GM19035 (cell line): ENCODE measurements around the gene MPL.

ENCODE experiments used
- ATAC-seq: cut with Tn5 transposase; IDR thresholded peaks from one replicate; pipeline ENCODE4 v1.9.1; 2021; ENCODE audit not compliant: unreplicated experiment

Gene MPL

DNA sequence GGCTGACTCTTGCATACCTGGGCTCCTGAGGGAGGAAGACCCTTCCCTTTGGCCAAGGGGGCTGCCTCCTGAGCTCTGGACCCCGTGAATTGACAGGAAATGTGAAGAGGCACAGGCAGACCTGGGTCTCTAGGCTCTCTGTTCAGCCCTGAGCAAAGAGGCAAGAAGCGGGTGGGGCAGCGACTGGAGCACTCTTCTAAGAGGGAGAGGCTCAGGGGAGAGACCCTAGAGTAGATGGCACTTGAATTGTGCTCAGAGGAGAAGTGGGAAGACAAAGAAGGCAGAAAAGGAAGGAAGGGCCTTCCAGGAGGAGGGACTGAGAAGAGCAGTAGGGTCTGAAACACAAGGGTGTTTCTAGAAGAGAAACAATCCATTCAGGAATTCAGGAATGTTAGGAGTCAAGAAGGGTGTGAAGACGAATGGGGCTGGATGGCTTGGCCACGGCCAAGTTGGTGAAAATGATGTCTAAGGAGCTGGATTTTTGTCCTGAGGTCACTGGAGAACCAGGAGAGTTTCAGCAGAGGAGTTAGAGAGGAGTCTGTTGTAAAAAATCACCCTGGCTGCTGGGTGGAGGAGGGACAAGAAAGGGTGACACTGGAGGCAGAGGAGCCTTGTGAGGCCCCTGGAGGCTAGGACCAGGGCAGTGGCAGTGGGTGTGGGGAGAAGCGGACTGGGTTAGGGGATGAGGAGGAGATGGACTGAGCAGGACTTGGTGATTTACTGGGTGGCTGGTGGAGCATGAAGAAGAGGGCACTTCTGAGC is 31.5 kb upstream of the MPL start:
- ATAC-seq = no peak

DNA sequence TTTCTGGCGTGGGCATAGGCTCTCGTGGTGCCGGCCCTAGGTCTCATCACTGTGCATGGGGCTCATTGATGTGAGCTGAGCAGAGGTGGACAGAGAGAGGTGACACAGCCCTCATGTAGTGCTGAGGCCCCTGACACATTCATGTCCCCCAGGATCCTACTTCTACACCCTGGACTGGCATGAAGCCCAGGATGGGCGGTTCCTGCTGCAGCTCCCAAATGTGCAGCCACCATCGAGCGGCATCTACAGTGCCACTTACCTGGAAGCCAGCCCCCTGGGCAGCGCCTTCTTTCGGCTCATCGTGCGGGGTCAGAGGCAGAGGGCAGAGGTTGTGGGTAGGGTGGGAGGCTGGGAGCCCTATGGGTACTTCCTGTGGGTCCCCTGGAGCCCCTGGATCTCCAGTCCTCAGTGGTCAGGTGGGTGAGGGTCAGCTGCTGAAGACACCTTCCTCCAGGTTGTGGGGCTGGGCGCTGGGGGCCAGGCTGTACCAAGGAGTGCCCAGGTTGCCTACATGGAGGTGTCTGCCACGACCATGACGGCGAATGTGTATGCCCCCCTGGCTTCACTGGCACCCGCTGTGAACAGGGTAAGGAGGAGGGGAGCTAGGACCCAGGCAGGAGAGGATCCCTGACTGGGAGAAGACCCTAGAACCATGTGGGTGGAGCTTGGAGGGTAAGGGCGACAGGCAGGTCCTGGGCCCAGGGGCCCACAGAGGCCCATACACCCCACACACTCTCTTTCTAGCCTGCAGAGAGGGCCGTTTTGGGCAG is 30.7 kb upstream of the MPL start:
- ATAC-seq = no peak

DNA sequence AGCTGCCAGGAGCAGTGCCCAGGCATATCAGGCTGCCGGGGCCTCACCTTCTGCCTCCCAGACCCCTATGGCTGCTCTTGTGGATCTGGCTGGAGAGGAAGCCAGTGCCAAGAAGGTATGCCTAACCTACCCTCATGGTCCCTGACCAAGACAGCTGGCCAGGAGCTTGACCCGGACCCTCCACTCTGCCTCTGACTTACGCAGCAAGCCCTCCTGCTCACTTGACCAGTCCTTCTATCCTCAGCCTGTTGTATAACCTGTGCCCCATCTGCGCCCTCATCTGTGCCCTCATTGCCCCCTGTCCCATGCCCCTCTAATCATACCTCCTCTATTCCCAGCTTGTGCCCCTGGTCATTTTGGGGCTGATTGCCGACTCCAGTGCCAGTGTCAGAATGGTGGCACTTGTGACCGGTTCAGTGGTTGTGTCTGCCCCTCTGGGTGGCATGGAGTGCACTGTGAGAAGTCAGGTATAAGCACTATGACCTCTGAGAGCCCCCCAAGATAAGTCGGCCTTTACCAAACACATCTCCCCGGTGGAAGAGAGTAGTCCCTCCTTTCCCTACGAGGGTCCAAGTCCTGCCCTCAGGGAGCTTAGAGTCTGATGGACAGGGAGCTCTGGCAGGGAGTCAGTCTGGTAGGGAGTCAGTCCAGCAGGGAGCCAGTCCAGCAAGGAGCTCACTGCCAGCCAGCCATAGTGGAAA is 30.0 kb upstream of the MPL start:
- ATAC-seq = no peak

DNA sequence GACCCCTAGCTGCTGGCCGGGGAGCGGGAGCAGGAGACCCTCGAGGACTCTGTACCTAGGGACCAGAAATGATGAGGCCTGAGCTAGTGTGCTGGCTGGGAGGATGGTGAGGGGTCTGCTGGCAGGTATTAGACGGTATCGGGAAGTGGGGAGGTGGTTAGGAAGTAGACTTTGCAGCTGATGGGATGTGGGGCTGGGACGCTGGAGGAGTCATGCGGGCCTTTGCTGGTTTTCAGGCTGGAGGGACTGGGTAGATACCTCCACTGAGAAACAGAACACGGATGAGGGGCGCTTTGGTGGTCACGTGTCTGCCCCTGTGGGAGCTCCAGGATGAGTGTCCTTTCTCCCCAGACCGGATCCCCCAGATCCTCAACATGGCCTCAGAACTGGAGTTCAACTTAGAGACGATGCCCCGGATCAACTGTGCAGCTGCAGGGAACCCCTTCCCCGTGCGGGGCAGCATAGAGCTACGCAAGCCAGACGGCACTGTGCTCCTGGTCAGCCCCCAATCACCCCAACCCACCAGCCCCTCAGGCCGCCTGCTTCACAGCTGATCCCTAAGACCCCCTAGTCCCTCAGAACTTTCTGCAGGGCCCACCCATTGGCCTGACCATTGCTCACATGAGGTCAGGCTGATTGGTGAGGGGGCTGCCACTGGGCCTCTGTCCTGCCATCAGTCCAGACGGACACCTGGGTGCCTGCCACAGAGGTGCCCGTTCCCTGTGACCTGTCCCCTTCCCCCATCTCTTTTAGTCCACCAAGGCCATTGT is 28.8 kb upstream of the MPL start:
- no peak for ATAC-seq

DNA sequence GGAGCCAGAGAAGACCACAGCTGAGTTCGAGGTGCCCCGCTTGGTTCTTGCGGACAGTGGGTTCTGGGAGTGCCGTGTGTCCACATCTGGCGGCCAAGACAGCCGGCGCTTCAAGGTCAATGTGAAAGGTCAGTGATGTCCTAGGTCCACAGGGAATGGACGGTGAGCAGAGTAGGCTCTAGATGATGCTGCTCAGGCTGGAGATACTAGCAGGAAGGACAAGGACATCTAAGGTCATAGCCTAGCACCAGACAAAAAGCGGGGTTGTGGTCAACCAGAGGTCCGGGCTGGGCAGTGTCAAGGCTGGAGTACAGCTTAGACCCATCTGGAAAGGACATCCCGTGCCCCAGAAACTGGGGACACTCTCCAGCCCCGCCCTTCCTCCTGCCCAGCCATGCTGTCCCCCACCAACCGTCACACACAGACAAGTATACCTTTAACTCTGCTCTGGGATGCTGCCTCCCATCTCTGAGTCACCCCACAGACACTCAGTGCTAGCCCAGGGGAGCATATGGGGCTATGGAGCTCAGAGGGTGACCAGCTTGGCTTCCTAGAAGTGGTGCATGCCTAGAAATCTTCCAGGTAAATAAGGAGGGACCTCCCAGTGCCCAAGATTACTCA is 28.1 kb upstream of the MPL start:
- no peak for ATAC-seq

DNA sequence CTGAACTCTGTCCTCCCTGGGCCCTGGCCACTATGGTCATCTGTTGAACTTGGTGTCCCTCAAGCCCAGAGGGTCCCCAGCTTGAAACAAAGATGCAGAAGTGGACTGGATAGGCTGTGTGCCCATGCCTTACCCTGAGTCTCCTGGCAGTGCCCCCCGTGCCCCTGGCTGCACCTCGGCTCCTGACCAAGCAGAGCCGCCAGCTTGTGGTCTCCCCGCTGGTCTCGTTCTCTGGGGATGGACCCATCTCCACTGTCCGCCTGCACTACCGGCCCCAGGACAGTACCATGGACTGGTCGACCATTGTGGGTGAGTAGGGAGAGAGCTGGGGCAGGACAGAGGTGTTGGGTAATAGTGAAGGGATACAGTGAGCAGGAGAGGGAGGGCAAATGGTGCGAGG is 26.1 kb upstream of the MPL start:
- ATAC-seq = no peak

DNA sequence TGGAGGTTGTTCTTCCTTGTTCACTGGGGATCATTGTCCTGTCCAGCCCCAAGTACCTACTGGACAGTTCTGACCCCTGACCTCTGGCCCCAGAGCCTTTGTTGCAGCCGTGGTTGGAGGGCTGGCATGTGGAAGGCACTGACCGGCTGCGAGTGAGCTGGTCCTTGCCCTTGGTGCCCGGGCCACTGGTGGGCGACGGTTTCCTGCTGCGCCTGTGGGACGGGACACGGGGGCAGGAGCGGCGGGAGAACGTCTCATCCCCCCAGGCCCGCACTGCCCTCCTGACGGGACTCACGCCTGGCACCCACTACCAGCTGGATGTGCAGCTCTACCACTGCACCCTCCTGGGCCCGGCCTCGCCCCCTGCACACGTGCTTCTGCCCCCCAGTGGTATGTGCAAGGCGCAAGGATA is 25.4 kb upstream of the MPL start:
- ATAC-seq = no peak

DNA sequence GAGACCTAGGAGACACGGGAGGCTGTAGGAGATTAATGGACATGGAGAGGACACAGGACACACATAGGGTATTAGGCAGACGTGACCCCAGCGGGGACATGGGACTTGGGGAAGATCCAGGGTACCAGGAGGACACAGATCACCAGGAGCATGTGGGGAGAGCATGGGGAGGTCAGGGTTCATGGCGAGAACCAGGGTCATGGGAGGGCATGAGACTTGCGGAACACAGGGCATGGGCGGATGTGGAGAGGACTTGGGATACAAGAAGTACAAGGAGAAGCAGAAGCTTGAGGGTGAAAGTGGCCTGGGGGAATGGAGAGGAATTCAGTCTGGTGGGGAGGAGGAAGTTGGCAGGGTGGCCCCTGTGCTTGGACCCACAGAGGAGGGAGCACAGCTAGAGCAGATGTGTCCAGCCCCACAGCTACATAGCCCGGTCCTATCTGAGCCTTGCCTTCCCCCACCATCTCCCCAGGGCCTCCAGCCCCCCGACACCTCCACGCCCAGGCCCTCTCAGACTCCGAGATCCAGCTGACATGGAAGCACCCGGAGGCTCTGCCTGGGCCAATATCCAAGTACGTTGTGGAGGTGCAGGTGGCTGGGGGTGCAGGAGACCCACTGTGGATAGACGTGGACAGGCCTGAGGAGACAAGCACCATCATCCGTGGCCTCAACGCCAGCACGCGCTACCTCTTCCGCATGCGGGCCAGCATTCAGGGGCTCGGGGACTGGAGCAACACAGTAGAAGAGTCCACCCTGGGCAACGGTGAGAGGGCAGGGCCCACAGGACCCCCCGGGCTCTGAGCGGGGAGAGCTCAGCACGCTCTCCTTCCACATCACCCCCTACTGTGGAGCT is 24.7 kb upstream of the MPL start:
- ATAC-seq = no peak

DNA sequence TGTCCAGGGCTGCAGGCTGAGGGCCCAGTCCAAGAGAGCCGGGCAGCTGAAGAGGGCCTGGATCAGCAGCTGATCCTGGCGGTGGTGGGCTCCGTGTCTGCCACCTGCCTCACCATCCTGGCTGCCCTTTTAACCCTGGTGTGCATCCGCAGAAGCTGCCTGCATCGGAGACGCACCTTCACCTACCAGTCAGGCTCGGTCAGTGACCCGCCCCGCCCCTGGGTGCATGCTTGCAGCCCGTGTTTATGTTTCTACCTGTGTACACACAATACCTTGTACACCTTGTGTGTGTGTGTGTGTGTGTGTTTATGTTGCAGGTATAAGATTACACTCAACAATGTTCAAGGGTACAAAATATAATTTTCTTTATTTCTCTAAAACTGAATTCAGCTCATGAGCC is 23.8 kb upstream of the MPL start:
- no peak for ATAC-seq

DNA sequence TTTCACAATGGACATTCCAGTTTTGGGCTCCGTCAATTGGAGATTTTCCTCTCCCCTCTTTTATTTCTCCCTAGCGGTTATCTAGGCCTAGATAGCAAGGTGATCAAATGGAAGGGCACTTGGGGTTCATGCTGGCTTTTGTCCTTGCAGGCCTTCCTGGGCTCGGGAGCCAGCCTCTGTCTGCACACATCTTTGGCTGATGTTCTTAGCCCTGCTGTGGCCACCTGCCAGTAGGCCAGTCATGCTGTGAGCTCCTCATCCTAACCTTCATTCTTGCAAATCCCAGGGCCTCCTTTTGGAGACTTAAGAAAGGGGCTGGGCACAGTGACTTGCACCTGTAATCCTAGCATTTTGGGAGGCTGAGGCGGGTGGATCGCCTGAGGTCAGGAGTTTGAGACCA is 23.4 kb upstream of the MPL start:
- no peak for ATAC-seq

DNA sequence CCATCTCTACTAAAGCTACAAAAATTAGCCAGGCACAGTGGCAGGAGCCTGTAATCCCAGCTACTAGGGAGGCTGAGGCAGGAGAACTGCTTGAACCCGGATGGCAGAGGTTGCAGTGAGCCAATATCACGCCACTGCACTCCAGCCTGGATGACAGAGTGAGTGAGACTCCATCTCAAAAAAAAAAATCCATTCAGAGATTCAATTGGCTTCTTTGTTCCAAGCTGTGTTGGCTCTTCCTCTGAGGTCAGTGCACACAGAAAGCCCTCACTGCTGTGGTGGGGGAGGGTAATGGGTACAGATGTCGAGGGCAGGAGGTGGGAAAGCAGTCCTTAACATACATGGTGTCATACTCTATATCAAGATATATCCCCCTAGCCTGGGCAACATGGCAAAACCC is 22.1 kb upstream of the MPL start:
- ATAC-seq = no peak

DNA sequence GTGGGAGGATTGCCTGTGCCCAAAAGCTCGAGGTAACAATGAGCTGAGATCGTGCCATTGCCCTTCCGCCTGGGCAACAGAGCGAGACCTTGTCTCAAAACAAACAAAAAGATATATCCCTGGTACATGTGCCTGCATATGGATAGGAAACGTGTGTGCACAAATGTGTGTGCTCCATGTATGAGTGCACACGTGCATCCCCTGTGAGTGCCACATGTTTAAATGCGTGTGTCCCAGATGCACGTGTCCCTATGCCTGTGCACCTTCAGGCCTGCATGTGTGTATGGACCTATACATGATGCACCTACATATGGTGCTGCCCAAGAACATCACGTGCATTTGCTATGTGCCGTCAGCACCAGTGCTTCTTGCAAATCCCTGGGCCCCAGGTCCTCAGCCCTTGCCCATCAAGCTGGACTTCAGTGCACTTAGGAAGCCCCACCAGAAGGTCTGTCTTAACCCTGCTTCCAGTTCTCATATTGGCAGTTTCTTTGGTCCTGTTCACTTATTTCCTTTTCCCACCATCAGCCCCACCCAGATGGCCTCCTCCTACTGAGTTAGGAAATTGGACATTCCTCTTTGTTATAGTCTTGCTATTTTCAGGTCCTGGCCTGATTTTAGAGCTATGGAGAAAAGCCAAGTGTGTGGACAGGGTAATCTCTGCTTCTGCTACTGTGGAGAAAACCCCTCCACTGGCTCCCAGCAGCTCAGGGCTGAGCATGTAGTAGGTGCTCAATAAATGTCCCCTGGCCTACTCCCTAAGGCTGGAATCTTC is 21.5 kb upstream of the MPL start:
- ATAC-seq = no peak

DNA sequence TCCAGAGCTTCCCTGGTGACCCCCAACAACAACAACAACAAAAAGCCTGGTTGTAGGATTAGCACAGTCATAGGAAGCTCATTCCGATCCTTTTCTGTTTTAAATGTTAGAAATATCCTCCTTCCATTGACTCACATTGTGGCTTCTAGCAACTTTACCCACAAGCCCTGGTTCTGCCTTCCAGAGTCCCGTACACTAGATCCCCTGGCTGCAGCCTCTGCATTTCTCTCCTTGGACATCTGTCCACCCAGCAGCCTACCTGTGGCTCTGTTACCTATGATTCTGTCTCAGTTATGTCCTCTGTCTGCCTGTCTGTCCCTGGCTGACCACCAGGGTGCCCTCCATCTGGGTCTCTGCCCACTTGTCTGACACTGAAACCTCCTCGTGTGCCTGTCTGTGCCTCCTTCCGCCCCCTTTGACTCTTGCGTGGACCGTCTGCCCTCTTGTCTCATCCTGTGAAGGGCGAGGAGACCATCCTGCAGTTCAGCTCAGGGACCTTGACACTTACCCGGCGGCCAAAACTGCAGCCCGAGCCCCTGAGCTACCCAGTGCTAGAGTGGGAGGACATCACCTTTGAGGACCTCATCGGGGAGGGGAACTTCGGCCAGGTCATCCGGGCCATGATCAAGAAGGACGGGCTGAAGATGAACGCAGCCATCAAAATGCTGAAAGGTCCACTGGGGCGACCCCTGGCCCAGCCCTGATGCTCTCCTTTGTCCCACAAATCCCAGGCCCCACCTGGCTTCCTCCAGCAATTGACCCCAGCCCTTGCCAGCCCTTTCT is 20.7 kb upstream of the MPL start:
- ATAC-seq = no peak

DNA sequence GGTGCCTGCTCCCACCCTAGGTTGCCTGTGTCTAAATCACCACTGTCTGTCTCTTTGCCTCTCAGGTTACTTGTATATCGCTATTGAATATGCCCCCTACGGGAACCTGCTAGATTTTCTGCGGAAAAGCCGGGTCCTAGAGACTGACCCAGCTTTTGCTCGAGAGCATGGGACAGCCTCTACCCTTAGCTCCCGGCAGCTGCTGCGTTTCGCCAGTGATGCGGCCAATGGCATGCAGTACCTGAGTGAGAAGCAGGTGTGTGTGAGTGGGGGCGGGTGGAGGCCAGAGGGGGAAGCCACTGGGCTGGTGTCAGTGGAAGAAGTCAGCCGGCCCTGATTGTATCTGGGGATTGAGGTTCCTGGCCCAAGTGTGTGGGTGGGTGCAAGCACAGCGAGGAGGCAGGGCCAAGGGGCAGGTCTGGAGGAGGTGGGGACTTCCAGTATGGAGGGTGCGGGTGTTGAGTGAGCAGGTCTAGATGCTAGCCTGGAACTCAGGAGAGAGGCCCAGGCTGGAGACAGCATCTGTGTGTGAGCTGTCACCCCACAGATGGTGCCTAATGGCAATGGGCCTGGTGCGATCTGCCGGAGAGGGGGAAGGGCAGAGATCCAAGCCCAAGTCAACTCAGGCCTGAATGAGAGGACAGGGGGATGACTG is 19.7 kb upstream of the MPL start:
- ATAC-seq = no peak

DNA sequence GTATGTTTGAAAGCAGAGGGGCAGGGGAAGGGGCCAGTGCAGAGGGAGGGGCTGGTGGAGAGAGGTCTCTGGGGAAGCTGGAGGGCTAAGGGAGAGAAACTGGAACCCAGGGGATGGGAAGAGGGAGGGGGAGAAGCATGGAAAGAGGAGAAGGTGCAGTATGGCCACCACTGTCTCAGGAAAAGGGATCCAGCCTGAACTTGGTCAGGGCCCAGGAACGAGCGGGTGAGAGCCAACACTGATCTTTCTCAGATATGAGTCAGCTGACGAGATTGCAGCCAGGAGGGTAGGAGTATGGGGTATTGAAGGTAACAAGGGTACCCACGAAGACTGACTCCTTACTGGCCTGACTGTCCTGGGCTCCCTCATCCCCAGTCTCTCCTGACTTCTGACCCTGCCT is 18.8 kb upstream of the MPL start:
- ATAC-seq = no peak

DNA sequence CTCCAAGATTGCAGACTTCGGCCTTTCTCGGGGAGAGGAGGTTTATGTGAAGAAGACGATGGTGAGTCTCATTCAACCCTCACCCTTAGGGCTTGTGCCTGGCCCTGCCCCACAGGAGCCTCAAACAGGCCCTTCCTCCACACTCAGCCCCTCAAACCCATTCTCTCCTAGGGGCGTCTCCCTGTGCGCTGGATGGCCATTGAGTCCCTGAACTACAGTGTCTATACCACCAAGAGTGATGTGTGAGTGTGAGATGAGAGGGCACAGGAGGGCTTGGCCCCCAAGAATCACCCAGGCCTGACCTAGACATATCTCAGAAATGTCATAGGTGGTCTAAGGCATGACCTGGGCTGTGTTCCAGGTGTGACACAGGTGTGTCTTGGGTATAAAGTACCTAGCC is 18.3 kb upstream of the MPL start:
- ATAC-seq = no peak

DNA sequence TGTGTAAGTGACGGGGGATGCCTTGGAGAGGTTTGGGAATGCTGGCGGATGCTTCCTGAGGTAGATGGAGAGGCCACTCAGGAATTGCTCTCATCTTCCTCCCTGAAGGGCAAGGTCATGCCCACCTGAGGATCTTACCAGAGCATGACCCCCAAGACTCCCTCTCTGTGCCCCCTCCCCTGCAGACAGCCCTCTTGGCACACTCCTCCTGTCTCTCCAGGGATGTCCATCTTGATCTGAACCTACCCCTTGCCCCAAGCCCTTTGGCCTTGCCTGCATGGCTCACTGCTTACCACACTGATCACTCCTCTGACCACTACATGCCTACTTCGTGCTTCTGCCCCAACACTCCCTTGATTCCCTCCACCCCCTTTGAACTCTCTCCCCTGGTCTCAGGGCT is 17.9 kb upstream of the MPL start:
- no peak for ATAC-seq

DNA sequence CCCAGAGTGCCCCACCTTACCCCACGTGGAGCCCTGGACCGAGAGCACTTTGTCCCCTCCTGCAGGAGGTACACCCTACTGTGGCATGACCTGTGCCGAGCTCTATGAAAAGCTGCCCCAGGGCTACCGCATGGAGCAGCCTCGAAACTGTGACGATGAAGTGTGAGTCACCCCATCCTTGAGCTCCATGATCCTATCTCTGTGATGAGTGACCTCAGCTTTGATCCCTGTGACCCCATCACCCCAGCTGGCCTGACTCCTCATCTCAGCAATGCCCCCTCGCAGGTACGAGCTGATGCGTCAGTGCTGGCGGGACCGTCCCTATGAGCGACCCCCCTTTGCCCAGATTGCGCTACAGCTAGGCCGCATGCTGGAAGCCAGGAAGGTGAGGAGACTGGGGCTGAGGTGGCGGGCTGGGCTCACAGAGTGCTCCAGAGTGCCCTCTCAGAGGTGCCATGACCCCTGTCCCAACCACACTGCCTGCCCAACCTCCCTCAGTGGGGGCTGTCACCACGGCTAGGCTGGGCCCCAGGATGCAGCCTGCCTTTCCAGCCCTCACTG is 16.2 kb upstream of the MPL start:
- no peak for ATAC-seq
